Panc1 (cell line): ENCODE measurements around the gene GRIN2A. TPM values are rescaled to one million over a fixed set of nuclear protein-coding genes. Genes with fewer than 3 reads are reported as not detected.

Experiments used
- ATAC-seq: fragments of 200-7000 bp; cut with Tn5 transposase; 2 replicates; pipeline ENCODE4 v1.9.1; 2020; ENCODE audit warnings: mild to moderate bottlenecking, moderate library complexity
- BruUV-seq: library from RNA; stranded (reverse); fragments of 400-500 nt; replicated peaks from 2 replicates; lab custom pipeline; 2021; lab: Mats Ljungman, UMichigan
- CTCF ChIA-PET: fragments of 300-600 bp; sonication (Branson Sonifier 250); formaldehyde crosslinking; loops from one replicate; lab custom pipeline; 2022; ENCODE audit warnings: antibody characterized with exemption; lab: Charles Lee
- POLR2A ChIA-PET: fragments of 300-600 bp; sonication (Branson Sonifier 250); formaldehyde crosslinking; loops from one replicate; lab custom pipeline; 2022; ENCODE audit warnings: antibody characterized with exemption; lab: Charles Lee
- DNase-seq: peaks from one replicate; pipeline ENCODE4 v3.0.0-alpha.2; 2010; ENCODE audit warnings: low read depth, low spot score
- H3K27ac ChIP-seq: 2 replicates; pipeline ENCODE4 v1.5.1; 2011; ENCODE audit warnings: mild to moderate bottlenecking, low read length, inconsistent platforms
- H3K27me3 ChIP-seq: fragments of 200-500 bp; sonication (Bioruptor generic); 2 replicates; pipeline ENCODE4 v1.6.0; 2014; ENCODE audit warnings: low read length, inconsistent platforms; ENCODE audit not compliant: control insufficient read depth, insufficient read depth
- H3K36me3 ChIP-seq: fragments of 200-500 bp; sonication (Bioruptor generic); 2 replicates; pipeline ENCODE4 v1.5.1; 2014; ENCODE audit warnings: inconsistent platforms, mild to moderate bottlenecking, low read length, moderate library complexity; ENCODE audit not compliant: control insufficient read depth, insufficient read depth
- H3K4me1 ChIP-seq: 2 replicates; pipeline ENCODE4 v1.5.1; 2011; ENCODE audit warnings: inconsistent platforms, mild to moderate bottlenecking, low read length, moderate library complexity; ENCODE audit not compliant: control insufficient read depth, insufficient read depth
- H3K4me3 ChIP-seq, 2 experiments: 2 replicates each; pipeline ENCODE4 v1.5.1; 2011 to 2012; ENCODE audit warnings: low read depth in 2 of 2, low read length in 2 of 2, mild to moderate bottlenecking in 2 of 2, inconsistent platforms in 1 of 2, moderate library complexity in 1 of 2
- H3K9me3 ChIP-seq: fragments of 200-500 bp; sonication (Bioruptor generic); 2 replicates; pipeline ENCODE4 v1.5.1; 2014; ENCODE audit warnings: low read depth, mild to moderate bottlenecking, inconsistent platforms, low read length, moderate library complexity; ENCODE audit not compliant: control insufficient read depth, insufficient read depth
- CTCF ChIP-seq: fragments of 450-650 bp; IDR thresholded peaks from 2 replicates; pipeline ENCODE4 v1.5.1; 2017; ENCODE audit warnings: mild to moderate bottlenecking
- POLR2AphosphoS5 ChIP-seq: IDR thresholded peaks from 2 replicates; pipeline ENCODE4 v1.6.1; 2012; ENCODE audit warnings: mild to moderate bottlenecking, low read depth, low read length, moderate library complexity
- REST ChIP-seq, 2 experiments: IDR thresholded peaks; 2 replicates each; pipeline ENCODE4 v1.6.1; 2011 to 2012; ENCODE audit warnings: low read depth in 2 of 2, control low read depth in 1 of 2, low read length in 1 of 2, mild to moderate bottlenecking in 1 of 2, moderate library complexity in 1 of 2; ENCODE audit not compliant: insufficient read depth in 1 of 2
- SIN3A ChIP-seq: IDR thresholded peaks from 2 replicates; pipeline ENCODE4 v1.6.1; 2012; ENCODE audit warnings: low read depth, mild to moderate bottlenecking, low read length, moderate library complexity, borderline replicate concordance; ENCODE audit not compliant: insufficient read depth
- TCF7L2 ChIP-seq: IDR thresholded peaks from 2 replicates; pipeline ENCODE4 v1.6.1; 2011; ENCODE audit warnings: mild to moderate bottlenecking, low read depth, low read length, inconsistent platforms
- in situ Hi-C: cut with HindIII; loops from 2 replicates; pipeline ENCODE4 v1.10.0; 2016; ENCODE audit warnings: low sequenced_read_pairs, low pct_unique_long_range_greater_than_20kb
- intact Hi-C: fragments of 100-400 bp; cut with micrococcal nuclease; formaldehyde crosslinking; loops from one replicate; pipeline ENCODE4 v1.10.0; 2022; ENCODE audit not compliant: unreplicated experiment
- total RNA-seq: library from RNA; stranded (reverse); gene quantifications from one replicate; pipeline ENCODE4 v1.2.1, GENCODE V29; 2021; ENCODE audit not compliant: unreplicated experiment

Gene GRIN2A
- total RNA-seq, 1 experiment from 2014 or later = 12.3 TPM

- intact Hi-C loops = no loop called here
- TF ChIP-seq TCF7L2 = no peak
- no peak for TF ChIP-seq SIN3A
- TF ChIP-seq POLR2AphosphoS5 = no peak
- TF ChIP-seq REST (IDR thresholded peaks at IDR 0.05; ENCODE audit: insufficient read depth in 1 of 2, low read depth in 2 of 2, low read length in 1 of 2) = no peak
- no peak for TF ChIP-seq CTCF
- no peak overlapping the region for H3K4me3 ChIP-seq
- no peaks in the 10 kb centered on the region for H3K4me1 ChIP-seq
- ChIA-PET POLR2A (no interaction called here), CTCF (no interaction called here)
- H3K36me3 ChIP-seq = no peaks in the 10 kb centered on the region
- ATAC-seq = no peak
- H3K9me3 ChIP-seq = no peaks in the 10 kb centered on the region
- H3K27ac ChIP-seq = no peak overlapping the region
- in situ Hi-C loops = no loop called here
- no peaks in the 10 kb centered on the region for H3K27me3 ChIP-seq
- no TSS peak for BruUV-seq
- DNase-seq = no peak
Observed at GRCh38 chr16:9992441-9992840, 189.8 kb downstream of the GRIN2A start.

- DNase-seq = no peak
- in situ Hi-C loops = no loop called here
- H3K27ac ChIP-seq = no peak overlapping the region
Observed at GRCh38 chr16:9980981-9981380, 201.2 kb downstream of the GRIN2A start.

More at GRCh38 chr16:9980981-9981380, 201.2 kb downstream of the GRIN2A start:
- Histone ChIP-seq H3K4me1 (no peaks in the 10 kb centered on the region), H3K27me3 (no peaks in the 10 kb centered on the region), H3K4me3 (no peak overlapping the region), H3K9me3 (no peaks in the 10 kb centered on the region), H3K36me3 (no peaks in the 10 kb centered on the region)
- no peak for ATAC-seq
- CTCF ChIA-PET = no interaction called here
- intact Hi-C loops = no loop called here
- TF ChIP-seq POLR2AphosphoS5 = no peak
- TF ChIP-seq SIN3A = no peak
- TF ChIP-seq CTCF = no peak
- TF ChIP-seq REST (IDR thresholded peaks at IDR 0.05; ENCODE audit: insufficient read depth in 1 of 2, low read depth in 2 of 2, low read length in 1 of 2) = no peak
- no peak for TF ChIP-seq TCF7L2
- POLR2A ChIA-PET = no interaction called here
- no TSS peak for BruUV-seq
